ENCODE data around the gene TNFRSF4. TPM values are rescaled to one million over a fixed set of nuclear protein-coding genes. Genes with fewer than 3 reads are reported as not detected.

The TNFRSF4 gene
- total RNA-seq, 8 experiments from 2014 or later, result 0.18 to 1.00 (median 0.25) TPM; not detected in 2

Other genes with a start within 250 kb of the TNFRSF4 start
- gene PLEKHN1, start 247.7 kb downstream of the TNFRSF4 start, total RNA-seq, result under 1 TPM in 3 of 8 experiments, not detected in 5; 0.15 to 0.31 (median 0.24) TPM
- gene PERM1, start 232.1 kb downstream of the TNFRSF4 start, total RNA-seq, result 1 to 10 TPM in 1 of 8 experiments, under 1 TPM in 6, not detected in 1; 0.05 to 1.7 (median 0.20) TPM
- 100 to 1,000 TPM in 1 of 8 experiments, 10 to 100 TPM in 4, 1 to 10 TPM in 2, under 1 TPM in 1; 0.45 to 100 (median 43.1) TPM for gene HES4, start 214.1 kb downstream of the TNFRSF4 start, total RNA-seq
- gene ISG15, start 200.7 kb downstream of the TNFRSF4 start, total RNA-seq, result 100 to 1,000 TPM in 2 of 8 experiments, 10 to 100 TPM in 6; 18.6 to 398 (median 26.2) TPM
- gene AGRN, start 194.0 kb downstream of the TNFRSF4 start, total RNA-seq, result 100 to 1,000 TPM in 1 of 8 experiments, 10 to 100 TPM in 7; 27.0 to 120 (median 64.2) TPM
- gene RNF223, start 139.8 kb downstream of the TNFRSF4 start, total RNA-seq, result under 1 TPM in 4 of 8 experiments, not detected in 4; 0.05 to 0.95 (median 0.13) TPM
- 10 to 100 TPM in 3 of 8 experiments, 1 to 10 TPM in 5; 5.8 to 17.9 (median 9.7) TPM for gene C1orf159, start 98.1 kb downstream of the TNFRSF4 start, total RNA-seq
- under 1 TPM in 2 of 8 experiments, not detected in 6; 0.43 to 0.59 TPM for gene TTLL10, start 40.3 kb downstream of the TNFRSF4 start, total RNA-seq
- under 1 TPM in 2 of 8 experiments, not detected in 6; 0.24 to 0.49 TPM for gene TNFRSF18, start 7.6 kb downstream of the TNFRSF4 start, total RNA-seq
- gene SDF4, start 17.8 kb upstream of the TNFRSF4 start, total RNA-seq, result 100 to 1,000 TPM in 3 of 8 experiments, 10 to 100 TPM in 5; 53.9 to 202 (median 76.8) TPM
- 10 to 100 TPM in 7 of 8 experiments, 1 to 10 TPM in 1; 9.7 to 36.9 (median 19.7) TPM for gene B3GALT6, start 18.1 kb upstream of the TNFRSF4 start, total RNA-seq
- gene C1QTNF12, start 32.6 kb upstream of the TNFRSF4 start, total RNA-seq, result 1 to 10 TPM in 6 of 8 experiments, under 1 TPM in 1, not detected in 1; 0.99 to 6.1 (median 1.8) TPM
- gene UBE2J2, start 59.7 kb upstream of the TNFRSF4 start, total RNA-seq, result 10 to 100 TPM; 34.4 to 62.7 (median 46.5) TPM
- 1 to 10 TPM; 1.8 to 6.9 (median 3.2) TPM for gene SCNN1D, start 66.3 kb upstream of the TNFRSF4 start, total RNA-seq
- 10 to 100 TPM; 23.9 to 88.9 (median 48.9) TPM for gene ACAP3, start 93.8 kb upstream of the TNFRSF4 start, total RNA-seq
- 10 to 100 TPM; 12.0 to 45.8 (median 22.4) TPM for gene PUSL1, start 94.4 kb upstream of the TNFRSF4 start, total RNA-seq
- gene INTS11, start 110.5 kb upstream of the TNFRSF4 start, total RNA-seq, result 100 to 1,000 TPM in 4 of 8 experiments, 10 to 100 TPM in 4; 67.5 to 142 (median 103) TPM
- gene CPTP, start 110.6 kb upstream of the TNFRSF4 start, total RNA-seq, result 10 to 100 TPM; 11.2 to 22.4 (median 13.4) TPM
- gene TAS1R3, start 117.1 kb upstream of the TNFRSF4 start, total RNA-seq, result 1 to 10 TPM in 6 of 8 experiments, under 1 TPM in 2; 0.65 to 2.3 (median 1.2) TPM
- gene DVL1, start 135.3 kb upstream of the TNFRSF4 start, total RNA-seq, result 10 to 100 TPM; 47.8 to 81.4 (median 56.8) TPM
- gene MXRA8, start 144.4 kb upstream of the TNFRSF4 start, total RNA-seq, result 100 to 1,000 TPM in 2 of 8 experiments, 10 to 100 TPM in 6; 13.2 to 115 (median 34.5) TPM
- gene AURKAIP1, start 161.1 kb upstream of the TNFRSF4 start, total RNA-seq, result 100 to 1,000 TPM in 7 of 8 experiments, 10 to 100 TPM in 1; 85.0 to 210 (median 152) TPM
- 100 to 1,000 TPM in 7 of 8 experiments, 10 to 100 TPM in 1; 99.6 to 392 (median 163) TPM for gene CCNL2, start 185.2 kb upstream of the TNFRSF4 start, total RNA-seq
- gene MRPL20, start 193.1 kb upstream of the TNFRSF4 start, total RNA-seq, result 100 to 1,000 TPM; 127 to 221 (median 160) TPM
- gene ANKRD65, start 207.1 kb upstream of the TNFRSF4 start, total RNA-seq, result 1 to 10 TPM in 2 of 8 experiments, under 1 TPM in 6; 0.21 to 1.9 (median 0.61) TPM
- 10 to 100 TPM in 2 of 8 experiments, 1 to 10 TPM in 5, under 1 TPM in 1; 0.51 to 19.5 (median 5.8) TPM for gene VWA1, start 221.5 kb upstream of the TNFRSF4 start, total RNA-seq
- 1 to 10 TPM in 2 of 8 experiments, under 1 TPM in 6; 0.38 to 2.1 (median 0.64) TPM for gene ATAD3C, start 235.5 kb upstream of the TNFRSF4 start, total RNA-seq